IMR-90 (cell line): ENCODE measurements around the gene RABIF.

Source experiments
- CTCF ChIP-seq: conservative IDR thresholded peaks from 2 replicates; pipeline ENCODE4 v1.5.1; 2012; ENCODE audit warnings: mild to moderate bottlenecking, low read depth, low read length, improper control_type of control experiment
- MAZ ChIP-seq: IDR thresholded peaks from 2 replicates; pipeline ENCODE4 v1.6.1; 2012; ENCODE audit warnings: low read depth, mild to moderate bottlenecking, low read length, improper control_type of control experiment, moderate library complexity, borderline replicate concordance
- POLR2A ChIP-seq: IDR thresholded peaks from 2 replicates; pipeline ENCODE4 v1.6.1; 2012; ENCODE audit warnings: mild to moderate bottlenecking, low read depth, low read length
- RFX5 ChIP-seq: IDR thresholded peaks from 2 replicates; pipeline ENCODE4 v1.8.0; 2012; ENCODE audit warnings: low read depth, mild to moderate bottlenecking, low read length, moderate library complexity

- TF ChIP-seq CTCF = no peak
- no peak for TF ChIP-seq MAZ
- no peak for TF ChIP-seq POLR2A
- no peak for TF ChIP-seq RFX5
Observed at GRCh38 chr1:202858789-202859414, 30.0 kb downstream of the RABIF start.
